Testis (tissue), 3 donors: Measurements from ENCODE around the gene PLEKHA1. TPM values are rescaled to one million over a fixed set of nuclear protein-coding genes. Genes with fewer than 3 reads are reported as not detected.

Experiments
- DNase-seq: peaks from one replicate; pipeline ENCODE4 v3.0.0-alpha.2; 2019
- H3K27ac ChIP-seq, 2 donors: fragments of 200-600 bp; sonication (generic); one replicate each; pipeline ENCODE4 v1.5.1; 2019
- H3K27me3 ChIP-seq: fragments of 200-600 bp; sonication (generic); one replicate; pipeline ENCODE4 v1.5.1; 2019
- H3K36me3 ChIP-seq: fragments of 200-600 bp; sonication (generic); one replicate; pipeline ENCODE4 v1.5.1; 2017; ENCODE audit warnings: low read depth; ENCODE audit errors: missing control alignments
- H3K4me1 ChIP-seq: fragments of 200-600 bp; sonication (generic); one replicate; pipeline ENCODE4 v1.5.1; 2019
- H3K4me3 ChIP-seq, 2 donors: fragments of 200-600 bp; sonication (generic); one replicate each; pipeline ENCODE4 v1.5.1; 2017 to 2019
- H3K9me3 ChIP-seq: fragments of 200-600 bp; sonication (generic); one replicate; pipeline ENCODE4 v1.5.1; 2017
- POLR2A ChIP-seq: fragments of 450-650 bp; IDR thresholded peaks from one replicate; pipeline ENCODE4 v1.6.1; 2017; ENCODE audit warnings: antibody characterized with exemption, mild to moderate bottlenecking, moderate library complexity
- WGBS, 2 donors: methylation state at CpG; one replicate each; pipeline ENCODE4 v1.1.5; 2018; 5-methylcytosine and 5-hydroxymethylcytosine counted together
- intact Hi-C: fragments of 100-400 bp; cut with DNase I; formaldehyde crosslinking; loops from one replicate; pipeline ENCODE4 v1.15.1; 2023; ENCODE audit warnings: low total_unique reads
- polyA plus RNA-seq: library from polyadenylated mRNA; stranded (reverse); fragments of 350-450 nt; fragmentation: Illumina TruSeq; extraction: RNeasy Lipid Tissue Mini Kit (QIAGEN cat#74804); gene quantifications from one replicate; pipeline ENCODE4 v1.2.3, GENCODE V29; 2014; ENCODE audit warnings: low read depth, low replicate concordance; ENCODE audit not compliant: insufficient read depth
- total RNA-seq, 2 donors: library from RNA; depleted of rRNA; stranded (reverse); fragments of >200 nt; gene quantifications; one replicate each; pipeline ENCODE4 v1.2.3, GENCODE V29; 2016
- TF ChIP-seq, protein P1 (sequence below), 3 experiments: fragments of 450-650 bp in 2 of 3; fragments of 200-600 bp in 1 of 3; sonication (generic) in 1 of 3; IDR thresholded peaks; one replicate each; pipeline ENCODE4 v1.5.1; 2016 to 2019; ENCODE audit warnings: antibody characterized with exemption in 3 of 3, mild to moderate bottlenecking in 2 of 3, moderate library complexity in 1 of 3

Gene PLEKHA1
- total and polyA plus RNA-seq, 3 donors from 2014 or later = 27.6 to 66.6 (median 35.7) TPM

- intact Hi-C loops = no loop called here
- Histone ChIP-seq H3K4me3 (no peak overlapping the region), H3K27me3 (no peaks in the 10 kb centered on the region), H3K4me1 (no peaks in the 10 kb centered on the region), H3K36me3 (no peaks in the 10 kb centered on the region), H3K27ac (no peak overlapping the region), H3K9me3 (no peaks in the 10 kb centered on the region)
- no peak for DNase-seq
- 88 to 89% methylated on average over 14 to 15 of the region's 15 CpGs for WGBS, 2 donors
- TF ChIP-seq, protein P1, sequence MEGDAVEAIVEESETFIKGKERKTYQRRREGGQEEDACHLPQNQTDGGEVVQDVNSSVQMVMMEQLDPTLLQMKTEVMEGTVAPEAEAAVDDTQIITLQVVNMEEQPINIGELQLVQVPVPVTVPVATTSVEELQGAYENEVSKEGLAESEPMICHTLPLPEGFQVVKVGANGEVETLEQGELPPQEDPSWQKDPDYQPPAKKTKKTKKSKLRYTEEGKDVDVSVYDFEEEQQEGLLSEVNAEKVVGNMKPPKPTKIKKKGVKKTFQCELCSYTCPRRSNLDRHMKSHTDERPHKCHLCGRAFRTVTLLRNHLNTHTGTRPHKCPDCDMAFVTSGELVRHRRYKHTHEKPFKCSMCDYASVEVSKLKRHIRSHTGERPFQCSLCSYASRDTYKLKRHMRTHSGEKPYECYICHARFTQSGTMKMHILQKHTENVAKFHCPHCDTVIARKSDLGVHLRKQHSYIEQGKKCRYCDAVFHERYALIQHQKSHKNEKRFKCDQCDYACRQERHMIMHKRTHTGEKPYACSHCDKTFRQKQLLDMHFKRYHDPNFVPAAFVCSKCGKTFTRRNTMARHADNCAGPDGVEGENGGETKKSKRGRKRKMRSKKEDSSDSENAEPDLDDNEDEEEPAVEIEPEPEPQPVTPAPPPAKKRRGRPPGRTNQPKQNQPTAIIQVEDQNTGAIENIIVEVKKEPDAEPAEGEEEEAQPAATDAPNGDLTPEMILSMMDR (IDR thresholded peaks at IDR 0.05) = no peak
- TF ChIP-seq POLR2A = no peak
Measured at GRCh38 chr10:122338609-122339441, 35.7 kb upstream of the PLEKHA1 start.

- H3K27ac ChIP-seq = no peak overlapping the region
- H3K4me3 ChIP-seq = no peak overlapping the region
- no peaks in the 10 kb centered on the region for H3K36me3 ChIP-seq
- no peaks in the 10 kb centered on the region for H3K27me3 ChIP-seq
- WGBS, 2 donors = 71 to 81% methylated on average over 10 to 11 of the region's 11 CpGs
- DNase-seq = no peak
- intact Hi-C loops = loop anchor here (10.0 kb wide), 1 partner anchor 94 kb away; no protein-coding TSS in a partner anchor
- no peaks in the 10 kb centered on the region for H3K4me1 ChIP-seq
- TF ChIP-seq, protein P1 (IDR thresholded peaks at IDR 0.05) = no peak
- no peak for TF ChIP-seq POLR2A
- no peaks in the 10 kb centered on the region for H3K9me3 ChIP-seq
Measured at GRCh38 chr10:122341141-122341810, 33.2 kb upstream of the PLEKHA1 start.

DNA sequence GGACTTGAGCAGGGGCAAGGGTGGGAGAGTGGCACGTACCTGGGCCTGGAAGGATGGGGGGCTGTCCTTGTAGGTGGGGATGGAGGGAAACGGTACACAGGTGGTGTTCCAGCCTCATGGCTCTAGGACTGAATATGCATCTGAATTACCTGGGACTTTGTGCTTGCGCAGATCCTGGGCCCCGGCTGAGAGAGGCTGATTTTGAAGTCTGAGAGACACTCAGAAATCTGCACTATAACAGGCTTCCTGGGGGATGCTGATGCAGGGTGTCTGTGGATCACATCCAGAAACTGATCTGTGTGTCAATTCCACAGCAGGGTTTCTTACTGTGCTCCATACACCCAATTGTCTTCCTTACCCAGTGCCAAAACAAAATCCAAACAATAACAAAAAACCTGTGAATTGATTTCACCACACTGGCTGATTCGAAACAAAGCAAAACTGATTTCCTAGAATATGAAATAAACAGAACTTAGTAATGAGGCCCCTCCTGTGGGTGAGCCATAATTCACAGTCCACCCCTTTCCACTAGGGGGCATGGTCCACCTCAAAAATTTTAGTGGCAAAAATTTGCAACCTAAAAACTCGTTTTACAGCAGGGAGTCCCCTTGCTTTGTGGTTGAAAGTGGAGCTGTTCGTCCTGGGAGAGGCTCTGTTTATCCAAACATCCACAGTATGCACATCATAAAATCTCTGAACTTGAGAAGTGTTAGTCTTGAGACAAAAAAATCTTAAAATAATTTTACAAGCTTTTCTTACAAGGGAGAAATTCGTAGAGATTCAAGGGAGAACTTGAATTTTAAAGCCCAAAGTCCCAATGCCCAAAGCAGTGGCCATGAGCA is 32.0 kb upstream of the PLEKHA1 start:
- DNase-seq = peak; percentile 36
- no peaks in the 10 kb centered on the region for H3K9me3 ChIP-seq
- H3K36me3 ChIP-seq = no peaks in the 10 kb centered on the region
- TF ChIP-seq, protein P1 (IDR thresholded peaks at IDR 0.05) = peak; percentile 71 to 86 (median 76)
- no peak for TF ChIP-seq POLR2A
- H3K27me3 ChIP-seq = no peaks in the 10 kb centered on the region
- no peak overlapping the region for H3K4me3 ChIP-seq
- 68 to 69% methylated on average over 8 of the region's 8 CpGs for WGBS, 2 donors
- H3K4me1 ChIP-seq = no peaks in the 10 kb centered on the region
- intact Hi-C loops = loop anchor here (10.0 kb wide), 1 partner anchor 92 kb away; no protein-coding TSS in a partner anchor
- no peak overlapping the region for H3K27ac ChIP-seq

DNA sequence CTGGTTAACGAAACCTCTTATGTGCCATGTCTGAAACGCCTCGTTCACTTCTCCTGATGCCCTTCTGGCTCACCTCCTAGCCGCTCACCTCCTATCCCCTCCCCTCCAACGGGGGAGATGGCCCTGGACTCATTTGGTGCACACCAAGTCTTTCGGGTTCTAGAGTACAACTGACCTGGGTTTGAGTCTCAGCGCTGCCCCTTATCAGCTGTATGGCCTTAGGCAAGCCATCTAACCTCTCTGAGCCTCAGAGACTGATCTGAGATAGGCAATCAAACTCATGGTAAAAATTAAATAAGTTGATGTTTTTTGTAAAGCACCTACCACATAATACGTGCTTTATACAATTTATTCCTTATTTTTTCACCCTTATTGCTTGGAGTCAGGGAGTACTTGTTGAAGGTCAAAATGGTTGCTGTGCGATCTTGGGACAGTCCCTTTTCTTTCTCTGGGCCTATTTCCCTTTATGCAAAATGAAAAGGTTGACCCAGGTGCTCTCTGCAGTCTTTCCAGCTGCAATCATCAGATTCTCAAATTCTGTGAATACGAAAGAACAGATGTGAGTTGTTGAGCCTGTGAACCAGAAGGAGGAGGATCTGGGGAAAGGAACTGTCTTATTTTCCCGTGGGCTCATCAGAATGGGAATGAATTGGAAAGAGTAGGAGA is 31.2 kb upstream of the PLEKHA1 start:
- no peak overlapping the region for H3K4me3 ChIP-seq
- no peak overlapping the region for H3K27ac ChIP-seq
- TF ChIP-seq POLR2A = no peak
- TF ChIP-seq, protein P1 (IDR thresholded peaks at IDR 0.05) = no peak
- no peaks in the 10 kb centered on the region for H3K27me3 ChIP-seq
- no peaks in the 10 kb centered on the region for H3K36me3 ChIP-seq
- DNase-seq = no peak
- intact Hi-C loops = loop anchor here (10.0 kb wide), 1 partner anchor 92 kb away; no protein-coding TSS in a partner anchor
- no peaks in the 10 kb centered on the region for H3K4me1 ChIP-seq
- 94% methylated on average over 11 of the region's 11 CpGs for WGBS, 2 donors
- H3K9me3 ChIP-seq = no peaks in the 10 kb centered on the region
